HG03060 (cell line): ENCODE results near the gene AIG1.
"Not testable (repeated sequence)": the region's sequence is repeated elsewhere in the genome, so short reads cannot be mapped to it uniquely, and the experiment has no call there.

ENCODE experiments used
- ATAC-seq: cut with Tn5 transposase; IDR thresholded peaks from one replicate; pipeline ENCODE4 v1.9.1; 2021; ENCODE audit warnings: low read depth, moderate number of reproducible peaks; ENCODE audit not compliant: unreplicated experiment

The AIG1 gene

GRCh38 chr6:143125455-143125854 is 64.8 kb downstream of the AIG1 start:
- ATAC-seq, result no peak

- ATAC-seq, result no peak
These were observed 65.3 kb downstream of the AIG1 start for GRCh38 chr6:143125864-143126573.

GRCh38 chr6:143126574-143126941 is 65.9 kb downstream of the AIG1 start:
- ATAC-seq, result no peak

- ATAC-seq, result no peak
These were observed 67.4 kb downstream of the AIG1 start for GRCh38 chr6:143127941-143128680.

GRCh38 chr6:143128681-143129015 is 68.0 kb downstream of the AIG1 start:
- ATAC-seq, result no peak

GRCh38 chr6:143130928-143131327 is 70.2 kb downstream of the AIG1 start:
- no peak for ATAC-seq

GRCh38 chr6:143135325-143135724 is 74.6 kb downstream of the AIG1 start:
- ATAC-seq, result no peak

GRCh38 chr6:143135797-143136561 is 75.3 kb downstream of the AIG1 start:
- ATAC-seq, result no peak

GRCh38 chr6:143136647-143137046 is 76.0 kb downstream of the AIG1 start:
- ATAC-seq, result no peak

- no peak for ATAC-seq
These were observed 78.6 kb downstream of the AIG1 start for GRCh38 chr6:143139239-143139784.

GRCh38 chr6:143139884-143140283 is 79.2 kb downstream of the AIG1 start:
- ATAC-seq, result not testable (repeated sequence)

GRCh38 chr6:143140767-143141166 is 80.1 kb downstream of the AIG1 start:
- no peak for ATAC-seq

- ATAC-seq, result no peak
These were observed 80.8 kb downstream of the AIG1 start for GRCh38 chr6:143141442-143141841.

GRCh38 chr6:143146186-143146851 is 85.6 kb downstream of the AIG1 start:
- no peak for ATAC-seq

GRCh38 chr6:143149771-143150170 is 89.1 kb downstream of the AIG1 start:
- ATAC-seq, result no peak

- ATAC-seq, result no peak
These were observed 89.6 kb downstream of the AIG1 start for GRCh38 chr6:143150281-143150680.

GRCh38 chr6:143151381-143151780 is 90.7 kb downstream of the AIG1 start:
- no peak for ATAC-seq

GRCh38 chr6:143155681-143156080 is 95.0 kb downstream of the AIG1 start:
- no peak for ATAC-seq

- no peak for ATAC-seq
These were observed 96.4 kb downstream of the AIG1 start for GRCh38 chr6:143157131-143157530.

- no peak for ATAC-seq
These were observed 97.5 kb downstream of the AIG1 start for GRCh38 chr6:143158113-143158581.

GRCh38 chr6:143159001-143159400 is 98.3 kb downstream of the AIG1 start:
- ATAC-seq, result no peak
